ENCODE results near the gene WFIKKN2.

Gene WFIKKN2

DNA sequence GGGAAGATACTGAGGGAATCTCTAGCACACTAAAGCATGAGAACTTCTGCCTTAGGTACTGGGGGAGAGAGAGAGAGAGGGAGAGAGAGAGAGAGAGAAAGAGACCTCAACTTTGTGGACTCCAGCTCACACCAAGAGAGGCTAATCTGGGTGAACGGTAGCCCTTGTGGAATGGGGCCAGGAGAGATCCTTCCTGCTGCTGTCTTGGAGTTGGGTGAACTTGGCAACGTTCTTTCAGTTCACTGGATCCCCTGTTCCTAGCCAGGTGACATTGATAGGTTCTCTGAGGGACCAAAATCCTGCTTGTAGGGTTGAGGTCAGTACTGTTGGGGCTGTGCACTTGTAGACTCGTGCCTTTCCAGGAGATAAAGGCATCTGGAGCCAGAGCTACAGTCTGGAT lies 26.5 kb upstream of the WFIKKN2 start:
- no peak for DNase-seq

DNA sequence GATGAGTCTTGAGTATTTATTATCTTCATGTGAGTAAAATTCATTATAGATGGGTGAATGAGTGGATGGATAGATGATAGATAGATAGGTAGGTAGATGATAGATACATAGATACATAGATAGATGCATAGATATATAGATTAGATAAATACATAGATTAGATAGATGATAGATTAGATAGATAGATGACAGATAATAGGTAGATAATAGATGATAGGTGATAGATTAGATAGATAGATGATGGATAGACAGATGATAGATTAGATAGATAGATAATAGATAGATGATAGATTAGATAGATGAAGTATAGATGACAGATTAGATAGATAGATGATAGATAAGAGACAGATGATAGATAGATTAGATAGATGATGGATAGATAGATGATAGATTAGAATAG lies 21.8 kb upstream of the WFIKKN2 start:
- no peak for DNase-seq

- no peak for DNase-seq
Observed at GRCh38 chr17:50815400-50815799, 20.0 kb upstream of the WFIKKN2 start.

- DNase-seq: no peak
Observed at GRCh38 chr17:50816271-50816670, 19.1 kb upstream of the WFIKKN2 start.

- no peak for DNase-seq
Observed at GRCh38 chr17:50816771-50817751, 18.3 kb upstream of the WFIKKN2 start.

DNA sequence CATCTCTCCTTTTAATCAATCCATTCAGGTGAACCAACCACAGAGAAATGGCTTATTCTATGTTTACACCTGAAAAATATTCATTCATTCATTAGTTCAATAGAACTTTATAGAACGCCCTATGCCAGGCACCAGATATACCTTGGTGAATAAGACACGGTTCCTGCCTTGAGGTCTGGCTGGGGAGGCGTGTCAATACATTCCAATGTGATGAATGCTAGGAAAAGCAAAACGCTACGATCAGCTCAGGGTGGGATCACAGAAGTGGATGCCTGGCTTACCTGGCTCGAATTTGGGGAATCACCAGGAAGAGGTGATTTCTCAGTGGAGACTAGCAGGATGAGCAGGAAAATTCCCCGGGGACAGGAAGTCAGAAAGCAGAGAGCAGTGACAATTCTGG lies 17.5 kb upstream of the WFIKKN2 start:
- DNase-seq: no peak

DNA sequence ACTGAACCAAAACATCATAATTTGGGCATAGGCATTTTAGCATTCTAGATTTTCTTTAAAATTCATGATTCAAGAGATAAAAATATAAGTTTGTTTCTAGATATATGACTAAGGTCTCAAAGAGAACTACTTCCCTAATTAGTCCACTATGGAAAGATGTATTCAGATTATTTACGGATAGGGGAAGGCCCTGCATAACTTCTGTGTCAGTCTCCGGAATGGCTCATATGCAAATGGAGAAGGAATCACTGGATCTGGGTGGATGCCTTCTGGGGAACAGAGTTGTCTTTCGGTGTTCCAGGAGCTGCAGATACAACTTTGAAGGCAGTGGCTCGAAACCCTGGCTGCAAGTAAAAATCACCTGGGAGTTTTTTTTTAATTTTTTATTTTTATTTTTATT lies 17.1 kb upstream of the WFIKKN2 start:
- DNase-seq: no peak

DNA sequence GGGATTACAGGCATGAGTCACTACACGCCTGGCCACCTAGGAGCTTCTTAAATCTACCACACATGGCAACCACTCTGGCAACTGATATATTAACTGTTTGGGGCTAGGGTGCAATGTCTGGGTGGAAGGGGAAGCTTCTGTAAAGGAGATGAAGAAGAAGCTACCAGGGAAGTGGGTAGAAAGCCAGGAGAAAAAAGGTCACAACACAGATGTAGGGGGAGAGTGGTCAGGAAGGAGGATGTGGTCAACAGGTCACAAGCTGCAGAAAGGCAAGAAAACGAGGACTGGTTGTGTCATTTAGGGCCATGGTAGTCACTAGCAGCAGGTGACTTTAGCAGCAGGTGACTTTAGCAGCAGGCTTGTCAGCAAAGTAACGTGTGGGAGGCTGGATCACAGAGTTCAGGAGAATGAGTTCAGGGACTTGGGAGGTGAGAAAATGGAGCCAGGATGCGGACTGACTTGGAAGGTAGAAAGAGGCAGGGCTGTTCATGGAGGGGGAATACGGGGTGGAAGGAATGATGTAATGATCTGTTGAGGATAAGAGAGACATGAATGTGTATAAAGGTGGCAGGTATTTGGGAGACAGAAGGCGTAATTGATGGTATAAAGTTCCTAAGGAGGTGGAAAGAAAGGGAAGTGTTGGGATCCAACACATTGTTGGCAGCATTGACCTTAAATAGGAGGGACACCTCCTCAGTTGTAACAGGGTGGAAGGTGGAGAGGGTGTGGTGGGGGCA lies 16.3 kb upstream of the WFIKKN2 start:
- DNase-seq: no peak

DNA sequence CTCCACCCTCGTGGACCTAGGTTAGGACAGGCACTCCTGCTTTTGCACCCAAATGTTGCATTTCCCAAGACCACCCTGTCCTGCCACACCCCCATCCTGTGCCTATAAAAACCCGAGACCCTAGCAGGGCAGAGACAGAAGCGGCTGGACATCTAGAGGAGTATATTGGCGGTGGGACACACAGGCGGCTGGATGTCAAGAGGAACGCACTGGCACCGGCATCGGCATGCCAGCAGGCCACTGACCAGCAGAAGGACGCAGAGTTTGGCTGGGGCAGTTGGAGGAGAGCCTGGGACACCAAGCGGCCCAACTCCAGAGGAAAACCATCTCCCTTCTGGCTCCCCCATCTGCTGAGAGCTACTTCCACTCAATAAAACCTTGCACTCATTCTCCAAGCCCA lies 14.7 kb upstream of the WFIKKN2 start:
- DNase-seq: no peak

GRCh38 chr17:50822550-50822949 lies 12.8 kb upstream of the WFIKKN2 start:
- DNase-seq: no peak

DNA sequence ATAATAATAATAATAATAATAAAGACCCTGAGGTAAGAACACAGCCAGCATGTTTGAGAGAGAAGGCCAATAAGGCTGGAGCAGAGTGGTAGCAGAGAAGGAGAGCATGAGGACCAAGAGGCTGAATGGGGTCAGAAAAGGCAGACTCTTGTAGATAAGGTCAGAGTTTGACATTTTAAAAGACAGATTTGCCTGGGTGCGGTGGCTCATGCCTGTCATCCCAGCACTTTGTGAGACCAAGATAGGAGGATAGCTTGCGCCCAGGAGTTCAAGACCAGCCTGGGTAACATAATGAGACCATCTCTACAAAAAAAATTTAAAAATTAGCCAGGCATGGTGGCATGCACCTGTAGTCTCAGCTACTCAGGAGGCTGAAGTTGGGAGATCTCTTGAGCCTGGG lies 11.0 kb upstream of the WFIKKN2 start:
- no peak for DNase-seq

DNA sequence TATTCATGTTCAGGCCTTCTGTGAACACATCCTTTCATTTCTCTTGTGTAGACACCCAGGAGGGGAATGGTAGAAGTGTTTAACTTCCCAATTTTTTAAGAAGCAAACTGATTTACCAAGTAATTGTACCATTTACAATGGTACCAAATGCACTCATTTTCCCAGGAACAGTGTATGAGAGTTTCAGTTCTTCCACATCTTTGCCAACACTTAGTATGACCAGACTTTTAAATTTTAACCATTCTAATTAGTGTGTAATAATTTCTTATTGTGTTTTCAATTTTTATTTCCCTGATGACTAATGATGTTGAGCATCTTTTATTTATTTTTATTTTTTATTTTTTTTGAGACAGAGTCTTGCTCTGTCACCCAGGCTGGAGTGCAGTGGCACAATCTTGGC lies 10.2 kb upstream of the WFIKKN2 start:
- DNase-seq: no peak

- DNase-seq: no peak
Observed at GRCh38 chr17:50828508-50829170, 6.7 kb upstream of the WFIKKN2 start.

- no peak for DNase-seq
Observed at GRCh38 chr17:50829332-50829731, 6.1 kb upstream of the WFIKKN2 start.

GRCh38 chr17:50830352-50830751 lies 5.0 kb upstream of the WFIKKN2 start:
- no peak for DNase-seq

GRCh38 chr17:50830994-50831393 lies 4.4 kb upstream of the WFIKKN2 start:
- DNase-seq: no peak

DNA sequence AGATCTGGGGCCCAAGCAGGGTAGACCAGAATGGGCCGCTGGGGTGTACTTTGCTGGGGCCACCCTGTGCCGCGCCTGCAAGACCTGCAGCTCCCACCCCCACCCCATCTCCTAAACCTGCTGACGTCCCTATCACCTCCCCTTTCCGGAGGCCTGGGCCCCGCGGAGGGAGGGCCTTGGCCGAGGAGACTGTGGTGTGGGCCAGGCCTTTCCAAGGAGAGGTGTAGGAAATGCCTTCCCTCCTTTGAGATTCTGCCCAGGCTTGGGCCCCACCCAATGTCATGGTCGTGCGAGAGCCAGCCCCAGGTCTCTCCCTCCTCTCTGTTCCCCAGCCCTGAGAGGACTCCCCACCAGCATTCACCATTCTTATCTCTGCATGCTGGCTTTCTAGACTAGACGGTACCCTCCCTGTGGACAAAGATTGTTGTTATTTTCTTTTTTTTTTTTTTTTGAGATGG lies 3.9 kb upstream of the WFIKKN2 start:
- no peak for DNase-seq

- DNase-seq: no peak
Observed at GRCh38 chr17:50832267-50832863, 3.0 kb upstream of the WFIKKN2 start.

DNA sequence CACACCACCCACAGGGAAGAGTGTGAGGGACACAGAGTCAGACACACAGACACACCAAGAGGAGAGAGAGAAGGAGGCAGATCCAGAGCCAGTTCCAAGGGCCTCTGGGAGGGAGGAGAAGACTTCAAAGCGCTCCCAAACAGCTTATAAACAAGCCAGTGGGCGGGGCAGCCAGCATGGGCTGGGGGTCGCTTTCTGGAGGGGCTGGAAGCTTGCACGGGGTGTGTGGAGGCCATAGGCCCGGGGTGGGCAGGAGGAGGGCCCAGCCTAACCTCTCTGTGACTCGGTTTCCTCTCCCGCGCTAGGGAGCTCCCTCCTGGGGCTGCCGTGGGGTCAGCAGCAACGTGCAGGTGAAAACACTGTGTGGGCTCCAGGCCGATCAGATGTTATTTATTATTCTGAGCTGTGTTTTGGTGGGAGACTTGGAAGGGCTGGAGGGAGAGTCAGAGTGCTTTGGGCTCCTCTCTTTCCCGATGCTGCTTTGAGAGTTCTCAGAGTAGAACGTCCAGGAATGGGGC lies 2.5 kb upstream of the WFIKKN2 start:
- DNase-seq: no peak

- DNase-seq: no peak
Observed at GRCh38 chr17:50833510-50834428, 1.6 kb upstream of the WFIKKN2 start.

DNA sequence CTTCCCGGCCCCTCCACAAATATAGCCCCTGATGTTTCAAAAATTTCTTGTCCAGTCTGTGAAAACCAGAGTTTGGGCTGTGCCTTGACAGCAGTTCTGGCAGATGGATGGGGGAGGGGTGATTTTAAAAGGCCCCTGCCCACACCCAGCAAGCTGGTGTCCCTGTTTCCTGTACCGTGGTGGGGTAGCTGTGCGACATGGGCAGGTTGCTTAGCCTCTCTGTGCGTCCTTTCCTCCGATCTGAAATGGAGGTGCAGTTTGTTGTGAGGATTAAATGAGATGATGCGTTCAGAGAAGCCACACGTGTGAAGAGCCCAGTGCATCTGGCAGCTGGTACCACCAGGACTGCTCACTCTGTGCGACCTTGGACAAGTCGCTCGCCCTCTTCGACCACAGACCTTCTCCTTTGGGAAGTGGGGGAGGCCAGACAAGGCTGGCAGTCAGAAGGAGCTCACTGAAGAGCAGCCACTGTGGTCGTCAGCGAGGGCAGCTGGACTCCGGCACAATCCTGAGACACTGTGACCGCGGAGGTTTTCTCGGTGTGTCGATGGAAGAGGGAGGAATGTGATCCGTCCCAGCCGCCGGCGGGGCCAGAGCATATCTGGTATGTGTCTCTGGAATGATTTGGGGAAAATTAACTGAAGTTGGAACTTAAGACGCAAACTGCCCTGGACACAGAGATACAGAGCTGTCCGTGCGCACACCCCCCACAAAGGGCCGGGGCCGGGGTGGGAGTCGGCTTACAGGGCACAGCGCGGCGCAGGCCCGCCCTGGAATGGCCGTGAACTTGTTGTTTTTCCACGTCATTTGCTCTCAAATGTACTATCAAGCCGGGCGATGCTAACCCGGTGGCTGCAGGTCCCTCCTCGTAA lies 721 bp upstream of the WFIKKN2 start:
- no peak for DNase-seq
